ENCODE measurements around the gene CSF2RB. TPM values are rescaled to one million over a fixed set of nuclear protein-coding genes. Genes with fewer than 3 reads are reported as not detected.

CSF2RB gene
- total RNA-seq, 4 donors from 2014 or later = 1.2 to 9.7 (median 6.0) TPM

GRCh38 chr22:36921309-36922104 lies 8.1 kb downstream of the CSF2RB start:
- intact Hi-C loops (cut with DNase I; ENCODE audit: low total_unique reads) = no loop called here
- WGBS, 2 donors (ENCODE audit: low coverage in 1 of 2) = 57% methylated on average over 15 of the region's 15 CpGs; no CpG with 5 or more reads in 1 of the 2 donors
- H3K27ac ChIP-seq = peak overlapping the region in 1 of 4 donors; percentile 17
- no peaks in the 10 kb centered on the region for H3K27me3 ChIP-seq
- TF ChIP-seq EP300 (IDR thresholded peaks at IDR 0.05; ENCODE audit: low read depth) (no peak), POLR2A (IDR thresholded peaks at IDR 0.05) (no peak)
- H3K4me1 ChIP-seq = peaks cover 0 to 8% (median 3%) of the 10 kb centered on the region in 4 donors
- no peak overlapping the region for H3K4me3 ChIP-seq
- in situ Hi-C loops (cut with MboI; ENCODE audit: low pct_ligation_motif_present in 1 of 4, low pct_unique_long_range_greater_than_20kb in 1 of 4, low sequenced_read_pairs in 3 of 4) = no loop called here
- peaks cover 0 to 3% of the 10 kb centered on the region in 2 donors for H3K9me3 ChIP-seq
- peak; percentile 48 for DNase-seq
- no peaks in the 10 kb centered on the region for H3K36me3 ChIP-seq

- no peak for DNase-seq
- in situ Hi-C loops (cut with MboI; ENCODE audit: low pct_ligation_motif_present in 1 of 4, low pct_unique_long_range_greater_than_20kb in 1 of 4, low sequenced_read_pairs in 3 of 4) (no loop called here), intact Hi-C loops (cut with DNase I; ENCODE audit: low total_unique reads) (no loop called here)
- peak overlapping the region in 1 of 4 donors; percentile 17 for H3K27ac ChIP-seq
- WGBS, 2 donors (ENCODE audit: low coverage in 1 of 2) = 34% methylated on average over 9 of the region's 10 CpGs; no CpG with 5 or more reads in 1 of the 2 donors
- no peak for TF ChIP-seq EP300 (IDR thresholded peaks at IDR 0.05; ENCODE audit: low read depth)
- no peak for TF ChIP-seq POLR2AphosphoS5 (IDR thresholded peaks at IDR 0.05)
- no peak for TF ChIP-seq POLR2A (IDR thresholded peaks at IDR 0.05)
- no peak for TF ChIP-seq CTCF (IDR thresholded peaks at IDR 0.05)
- H3K36me3 ChIP-seq = no peaks in the 10 kb centered on the region
- peaks cover 0 to 3% of the 10 kb centered on the region in 2 donors for H3K9me3 ChIP-seq
- no peak overlapping the region for H3K4me3 ChIP-seq
- H3K4me1 ChIP-seq = peaks cover 0 to 8% (median 3%) of the 10 kb centered on the region in 4 donors
- H3K27me3 ChIP-seq = no peaks in the 10 kb centered on the region
Observed at GRCh38 chr22:36922105-36922608, 8.7 kb downstream of the CSF2RB start.

- Histone ChIP-seq H3K36me3 (no peaks in the 10 kb centered on the region), H3K4me3 (no peak overlapping the region), H3K27me3 (no peaks in the 10 kb centered on the region), H3K9me3 (peaks cover 0 to 3% of the 10 kb centered on the region in 2 donors), H3K4me1 (peaks cover 0 to 8% (median 3%) of the 10 kb centered on the region in 4 donors), H3K27ac (no peak overlapping the region)
- 74% methylated on average over 5 of the region's 7 CpGs; no CpG with 5 or more reads in 1 of the 2 donors for WGBS, 2 donors (ENCODE audit: low coverage in 1 of 2)
- intact Hi-C loops (cut with DNase I; ENCODE audit: low total_unique reads) = no loop called here
- no peak for DNase-seq
- in situ Hi-C loops (cut with MboI; ENCODE audit: low pct_ligation_motif_present in 1 of 4, low pct_unique_long_range_greater_than_20kb in 1 of 4, low sequenced_read_pairs in 3 of 4) = no loop called here
- TF ChIP-seq POLR2A (IDR thresholded peaks at IDR 0.05) (no peak), POLR2AphosphoS5 (IDR thresholded peaks at IDR 0.05) (no peak), EP300 (IDR thresholded peaks at IDR 0.05; ENCODE audit: low read depth) (no peak), CTCF (IDR thresholded peaks at IDR 0.05) (no peak)
Observed at GRCh38 chr22:36922711-36923110, 9.3 kb downstream of the CSF2RB start.

- DNase-seq = no peak
- no peak overlapping the region for H3K4me3 ChIP-seq
- peaks cover 0 to 3% of the 10 kb centered on the region in 2 donors for H3K9me3 ChIP-seq
- TF ChIP-seq POLR2A (IDR thresholded peaks at IDR 0.05) = no peak
- no peak for TF ChIP-seq CTCF (IDR thresholded peaks at IDR 0.05)
- no peak for TF ChIP-seq EP300 (IDR thresholded peaks at IDR 0.05; ENCODE audit: low read depth)
- TF ChIP-seq POLR2AphosphoS5 (IDR thresholded peaks at IDR 0.05) = no peak
- in situ Hi-C loops (cut with MboI; ENCODE audit: low pct_ligation_motif_present in 1 of 4, low pct_unique_long_range_greater_than_20kb in 1 of 4, low sequenced_read_pairs in 3 of 4) (no loop called here), intact Hi-C loops (cut with DNase I; ENCODE audit: low total_unique reads) (no loop called here)
- H3K36me3 ChIP-seq = no peaks in the 10 kb centered on the region
- 89% methylated on average over 15 of the region's 21 CpGs; no CpG with 5 or more reads in 1 of the 2 donors for WGBS, 2 donors (ENCODE audit: low coverage in 1 of 2)
- H3K27me3 ChIP-seq = no peaks in the 10 kb centered on the region
- no peak overlapping the region for H3K27ac ChIP-seq
- H3K4me1 ChIP-seq = peaks cover 0 to 8% (median 3%) of the 10 kb centered on the region in 4 donors
Observed at GRCh38 chr22:36923131-36923788, 9.8 kb downstream of the CSF2RB start.
